ENCODE results near the gene CH25H. TPM values are rescaled to one million over a fixed set of nuclear protein-coding genes. Genes with fewer than 3 reads are reported as not detected.

CH25H gene
- total RNA-seq, 2 experiments from 2014 or later = not detected

GRCh38 chr10:89241486-89242344, 34.6 kb upstream of the CH25H start:
- ChIA-PET POLR2A (no interaction called here), CTCF (no interaction called here)
- no peak for DNase-seq
- peaks cover 3% of the 10 kb centered on the region for H3K4me1 Mint-ChIP-seq
- H3K27me3 Mint-ChIP-seq = no peaks in the 10 kb centered on the region
- H3K27ac Mint-ChIP-seq = no peak overlapping the region
- H3K9me3 Mint-ChIP-seq = no peaks in the 10 kb centered on the region
- no peak overlapping the region for H3K4me3 Mint-ChIP-seq
- H3K36me3 Mint-ChIP-seq (ENCODE audit: low read depth) = peaks cover 6% of the 10 kb centered on the region

- H3K36me3 Mint-ChIP-seq (ENCODE audit: low read depth) = peaks cover 6% of the 10 kb centered on the region
- no peak overlapping the region for H3K27ac Mint-ChIP-seq
- peaks cover 3% of the 10 kb centered on the region for H3K4me1 Mint-ChIP-seq
- H3K9me3 Mint-ChIP-seq = no peaks in the 10 kb centered on the region
- no peak overlapping the region for H3K4me3 Mint-ChIP-seq
- ChIA-PET POLR2A (interaction anchor here (1.5 kb wide), 1 partner anchor 10 kb away, joined by 4 read pairs; the partner anchor contains the start of gene LIPA), CTCF (interaction anchor here (1.1 kb wide), 1 partner anchor 8 kb away, joined by 3 read pairs; no protein-coding TSS in a partner anchor)
- DNase-seq = no peak
- H3K27me3 Mint-ChIP-seq = no peaks in the 10 kb centered on the region
These were observed 33.9 kb upstream of the CH25H start for GRCh38 chr10:89241026-89241425.

- H3K36me3 Mint-ChIP-seq (ENCODE audit: low read depth) = peaks cover 6% of the 10 kb centered on the region
These were observed 33.4 kb upstream of the CH25H start for GRCh38 chr10:89240519-89240918.

GRCh38 chr10:89238956-89239644, 32.0 kb upstream of the CH25H start:
- ChIA-PET POLR2A (interaction anchor here (1.2 kb wide), 1 partner anchor 11 kb away, joined by 3 read pairs; no protein-coding TSS in a partner anchor), CTCF (interaction anchor here (0.6 kb wide), 1 partner anchor 11 kb away, joined by 3 read pairs; no protein-coding TSS in a partner anchor)
- no peak overlapping the region for H3K27ac Mint-ChIP-seq
- no peaks in the 10 kb centered on the region for H3K27me3 Mint-ChIP-seq
- peaks cover 3% of the 10 kb centered on the region for H3K4me1 Mint-ChIP-seq
- no peaks in the 10 kb centered on the region for H3K9me3 Mint-ChIP-seq
- no peak overlapping the region for H3K4me3 Mint-ChIP-seq
- DNase-seq = no peak
- peaks cover 6% of the 10 kb centered on the region for H3K36me3 Mint-ChIP-seq (ENCODE audit: low read depth)

More at GRCh38 chr10:89240519-89240918, 33.4 kb upstream of the CH25H start:
- ChIA-PET POLR2A (interaction anchor here (1.5 kb wide), 1 partner anchor 10 kb away, joined by 4 read pairs; the partner anchor contains the start of gene LIPA), CTCF (interaction anchor here (1.1 kb wide), 1 partner anchor 9 kb away, joined by 3 read pairs; no protein-coding TSS in a partner anchor)
- DNase-seq = no peak
- Mint-ChIP-seq H3K9me3 (no peaks in the 10 kb centered on the region), H3K27ac (no peak overlapping the region), H3K4me1 (peaks cover 3% of the 10 kb centered on the region), H3K4me3 (no peak overlapping the region), H3K27me3 (no peaks in the 10 kb centered on the region)

GRCh38 chr10:89237849-89238248, 30.7 kb upstream of the CH25H start:
- Mint-ChIP-seq H3K9me3 (no peaks in the 10 kb centered on the region), H3K4me1 (peaks cover 3% of the 10 kb centered on the region), H3K36me3 (ENCODE audit: low read depth) (peaks cover 5% of the 10 kb centered on the region), H3K27me3 (no peaks in the 10 kb centered on the region), H3K27ac (no peak overlapping the region), H3K4me3 (no peak overlapping the region)
- no peak for DNase-seq
- ChIA-PET CTCF (no interaction called here), POLR2A (interaction anchor here (1.2 kb wide), 1 partner anchor 13 kb away, joined by 3 read pairs; no protein-coding TSS in a partner anchor)

GRCh38 chr10:89236226-89236797, 29.2 kb upstream of the CH25H start:
- no peaks in the 10 kb centered on the region for H3K9me3 Mint-ChIP-seq
- H3K4me3 Mint-ChIP-seq = no peak overlapping the region
- H3K27ac Mint-ChIP-seq = no peak overlapping the region
- H3K36me3 Mint-ChIP-seq (ENCODE audit: low read depth) = peaks cover 3% of the 10 kb centered on the region
- H3K27me3 Mint-ChIP-seq = no peaks in the 10 kb centered on the region
- H3K4me1 Mint-ChIP-seq = no peaks in the 10 kb centered on the region
- ChIA-PET POLR2A (interaction anchor here (0.6 to 1.3 kb wide), 2 partner anchors 8 to 12 kb away, joined by 3 read pairs; no protein-coding TSS in a partner anchor), CTCF (interaction anchor here (1.0 kb wide), 1 partner anchor 19 kb away, joined by 4 read pairs; no protein-coding TSS in a partner anchor)
- DNase-seq = no peak

- no peak for DNase-seq
- Mint-ChIP-seq H3K4me3 (no peak overlapping the region), H3K27ac (no peak overlapping the region), H3K9me3 (no peaks in the 10 kb centered on the region), H3K4me1 (no peaks in the 10 kb centered on the region), H3K27me3 (no peaks in the 10 kb centered on the region), H3K36me3 (ENCODE audit: low read depth) (peaks cover 3% of the 10 kb centered on the region)
- CTCF ChIA-PET = interaction anchor here (0.8 kb wide), 1 partner anchor 13 kb away, joined by 3 read pairs; no protein-coding TSS in a partner anchor
- POLR2A ChIA-PET = interaction anchor here (1.0 to 1.3 kb wide), 2 partner anchors 9 to 14 kb away, joined by 3 read pairs; no protein-coding TSS in a partner anchor
These were observed 28.1 kb upstream of the CH25H start for GRCh38 chr10:89235073-89235798.

- no peak for DNase-seq
These were observed 25.9 kb upstream of the CH25H start for GRCh38 chr10:89233033-89233432.

GRCh38 chr10:89228962-89229361, 21.8 kb upstream of the CH25H start:
- peaks cover 6% of the 10 kb centered on the region for H3K36me3 Mint-ChIP-seq (ENCODE audit: low read depth)
- peaks cover 2% of the 10 kb centered on the region for H3K4me1 Mint-ChIP-seq
- CTCF ChIA-PET = interaction anchor here (0.9 kb wide), 1 partner anchor 16 kb away, joined by 3 read pairs; no protein-coding TSS in a partner anchor
- H3K27me3 Mint-ChIP-seq = no peaks in the 10 kb centered on the region
- no peaks in the 10 kb centered on the region for H3K9me3 Mint-ChIP-seq
- POLR2A ChIA-PET = no interaction called here
- no peak overlapping the region for H3K4me3 Mint-ChIP-seq
- H3K27ac Mint-ChIP-seq = no peak overlapping the region
- no peak for DNase-seq

More at GRCh38 chr10:89233033-89233432, 25.9 kb upstream of the CH25H start:
- ChIA-PET CTCF (interaction anchor here (0.7 to 1.4 kb wide), 2 partner anchors 16 to 17 kb away, joined by 3 to 7 read pairs; no protein-coding TSS in a partner anchor), POLR2A (no interaction called here)
- no peak overlapping the region for H3K27ac Mint-ChIP-seq
- no peaks in the 10 kb centered on the region for H3K36me3 Mint-ChIP-seq (ENCODE audit: low read depth)
- H3K4me3 Mint-ChIP-seq = no peak overlapping the region
- H3K4me1 Mint-ChIP-seq = peaks cover 2% of the 10 kb centered on the region
- no peaks in the 10 kb centered on the region for H3K9me3 Mint-ChIP-seq
- H3K27me3 Mint-ChIP-seq = no peaks in the 10 kb centered on the region

- peaks cover 2% of the 10 kb centered on the region for H3K4me1 Mint-ChIP-seq
- H3K9me3 Mint-ChIP-seq = no peaks in the 10 kb centered on the region
- no peaks in the 10 kb centered on the region for H3K27me3 Mint-ChIP-seq
- ChIA-PET CTCF (no interaction called here), POLR2A (no interaction called here)
- H3K4me3 Mint-ChIP-seq = no peak overlapping the region
- peaks cover 6% of the 10 kb centered on the region for H3K36me3 Mint-ChIP-seq (ENCODE audit: low read depth)
- DNase-seq = no peak
- H3K27ac Mint-ChIP-seq = no peak overlapping the region
These were observed 21.0 kb upstream of the CH25H start for GRCh38 chr10:89228146-89228545.

- CTCF ChIA-PET = interaction anchor here (1.1 kb wide), 1 partner anchor 9 kb away, joined by 5 read pairs; no protein-coding TSS in a partner anchor
- POLR2A ChIA-PET = no interaction called here
These were observed 19.8 kb upstream of the CH25H start for GRCh38 chr10:89226891-89227290.

More at GRCh38 chr10:89226891-89227290, 19.8 kb upstream of the CH25H start:
- H3K4me1 Mint-ChIP-seq = peaks cover 2% of the 10 kb centered on the region
- no peak overlapping the region for H3K27ac Mint-ChIP-seq
- H3K36me3 Mint-ChIP-seq (ENCODE audit: low read depth) = peaks cover 6% of the 10 kb centered on the region
- no peaks in the 10 kb centered on the region for H3K9me3 Mint-ChIP-seq
- no peak overlapping the region for H3K4me3 Mint-ChIP-seq
- no peaks in the 10 kb centered on the region for H3K27me3 Mint-ChIP-seq
- DNase-seq = no peak
